ENCODE results near the gene HCRTR1.

Gene HCRTR1

DNA sequence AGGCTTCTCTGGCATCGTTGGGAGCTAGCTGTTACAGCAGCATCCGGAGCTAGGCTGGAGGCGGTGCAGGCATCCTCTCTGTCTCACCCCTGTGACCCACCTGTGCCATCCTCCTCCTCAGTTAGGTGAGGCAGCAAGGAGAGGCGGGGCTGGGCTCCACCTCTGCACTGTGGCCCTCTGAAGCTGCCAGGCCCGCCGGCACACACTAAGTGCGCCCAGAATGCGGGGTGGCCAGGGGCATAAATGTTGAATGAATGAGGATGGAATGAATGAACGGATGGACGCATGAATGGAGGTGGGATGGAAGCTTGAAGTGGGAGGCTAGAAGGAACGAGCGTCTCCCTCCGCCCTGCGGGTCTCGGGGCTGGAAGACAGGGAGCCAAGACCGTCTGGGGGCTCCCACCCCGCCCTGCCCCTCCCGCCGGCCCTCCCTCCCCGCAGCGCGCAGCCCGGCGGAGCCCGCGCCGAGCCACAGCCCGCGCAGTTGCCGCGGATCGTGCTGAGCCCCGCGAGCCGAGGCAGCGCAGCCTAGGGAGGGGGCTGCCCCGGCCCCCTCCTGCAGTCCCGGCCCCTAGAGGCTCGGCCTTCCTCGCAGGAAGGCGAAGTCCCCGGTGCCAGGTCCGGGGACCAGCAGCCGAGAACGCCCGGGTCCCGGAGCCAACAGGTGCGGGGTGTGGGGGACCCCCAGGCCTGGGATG is at the start of gene HCRTR1:
TSS of gene HCRTR1 (plus strand) at position 472 of the 698 bp plus-strand sequence. CDS start 1,504 bp downstream, outside the sequence.
- DNase-seq: no peak

GRCh38 chr1:31567956-31568570 is 49.4 kb upstream of the HCRTR1 start:
- no peak for DNase-seq

DNA sequence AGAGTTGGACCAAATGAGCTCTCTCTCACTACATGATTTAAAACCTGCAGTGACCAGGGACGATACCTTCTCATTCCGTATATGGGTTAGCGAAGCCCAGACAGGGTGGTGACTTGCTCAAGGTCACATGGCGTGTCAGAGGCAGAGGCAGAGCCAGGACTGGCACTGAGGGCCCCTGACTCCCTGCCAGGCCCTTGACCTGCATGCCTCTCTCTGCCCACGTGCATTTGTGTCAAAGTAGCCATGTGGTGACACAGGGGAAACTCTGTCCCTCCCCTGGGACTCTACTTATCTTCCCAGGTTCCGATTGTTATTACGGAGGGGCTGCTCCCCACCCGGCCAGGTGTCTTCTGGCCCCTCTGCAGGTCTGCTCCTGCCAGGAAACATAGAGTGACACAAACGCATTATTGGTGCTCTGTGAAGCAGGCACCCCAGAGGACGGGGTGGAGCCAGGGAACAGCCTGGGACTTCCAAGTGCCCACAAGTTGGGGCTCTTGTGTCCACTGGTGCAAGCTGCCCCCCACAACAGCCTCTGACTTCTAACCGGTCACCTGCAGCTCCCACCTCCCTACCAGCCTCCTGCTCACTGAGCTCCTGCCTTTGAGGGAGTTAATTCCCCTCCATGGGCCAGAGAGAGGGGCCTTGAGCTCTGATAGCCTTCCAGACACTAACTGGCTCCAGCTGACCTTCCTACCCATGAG is 48.4 kb upstream of the HCRTR1 start:
- DNase-seq: no peak

DNA sequence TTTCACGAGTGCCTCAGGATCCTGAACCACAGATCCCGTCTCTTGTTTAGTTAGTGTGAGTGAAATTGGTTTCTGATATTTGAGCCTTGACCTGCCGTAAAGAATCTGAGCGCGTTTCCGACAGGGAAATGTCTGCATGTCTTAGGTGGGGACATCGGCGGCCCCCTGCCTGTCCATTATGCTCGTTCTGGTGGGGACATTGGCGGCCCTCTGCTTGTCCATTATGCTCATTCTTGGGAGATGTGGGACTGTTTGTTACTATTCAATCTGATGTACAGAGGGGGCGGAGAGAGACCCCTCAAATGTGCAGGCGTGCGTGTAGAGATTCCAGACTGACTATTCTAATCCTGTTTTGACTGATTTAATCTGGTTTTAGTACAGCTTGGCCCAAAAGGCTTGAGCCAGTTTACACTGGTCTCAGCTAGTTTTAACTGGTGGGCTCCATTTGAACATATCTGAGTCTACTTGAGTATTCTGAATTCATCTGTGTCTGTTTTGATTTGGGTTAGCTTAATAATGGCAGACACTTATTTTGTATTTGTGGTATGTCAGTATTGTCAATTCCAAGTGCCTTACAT is 47.8 kb upstream of the HCRTR1 start:
- no peak for DNase-seq

GRCh38 chr1:31570228-31570627 is 47.3 kb upstream of the HCRTR1 start:
- no peak for DNase-seq

GRCh38 chr1:31570906-31571305 is 46.6 kb upstream of the HCRTR1 start:
- no peak for DNase-seq

DNA sequence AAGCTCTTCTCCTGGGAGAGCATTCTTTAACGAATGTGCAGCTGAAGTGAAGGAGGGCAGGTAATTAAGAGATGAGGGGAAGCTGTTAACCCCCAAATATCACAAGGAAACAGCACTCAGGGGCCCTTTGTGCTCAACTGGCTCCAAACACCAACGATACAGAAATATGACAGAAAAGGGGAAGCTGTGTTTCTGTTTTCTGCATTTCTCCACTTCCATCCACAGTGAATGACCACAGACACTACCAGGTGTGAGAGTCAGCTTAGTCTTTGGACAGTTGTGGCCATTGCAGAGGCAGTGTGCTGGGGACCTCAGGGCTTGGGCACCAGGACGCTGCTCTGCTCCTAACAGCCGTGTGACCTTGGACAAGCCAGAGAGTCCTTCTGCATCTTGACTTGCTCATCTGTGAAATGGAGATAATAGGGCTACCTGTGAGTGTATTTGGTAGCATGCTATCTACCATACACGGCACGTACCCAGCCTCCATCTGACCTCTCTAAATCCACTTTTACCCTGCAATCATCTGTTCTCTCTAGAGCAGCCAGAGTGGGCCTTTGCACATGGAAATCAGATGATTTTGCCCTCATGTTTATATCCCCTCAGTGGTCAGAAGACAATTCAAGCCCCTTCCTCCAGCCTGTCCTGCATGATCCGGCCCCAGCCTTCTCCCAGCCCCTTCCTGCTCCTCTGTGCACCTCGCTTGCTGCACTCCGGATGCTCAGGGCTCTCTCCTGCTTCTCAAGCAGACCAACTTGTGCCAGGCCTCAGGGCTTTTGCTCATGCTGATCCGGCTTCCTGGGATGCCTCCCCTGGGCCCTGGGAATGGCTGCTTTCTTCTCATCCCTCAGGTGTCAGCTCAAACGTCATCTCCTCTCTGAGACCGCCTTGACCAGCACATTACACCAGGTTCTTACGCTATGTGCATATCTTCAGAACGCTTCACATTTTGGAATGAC is 45.9 kb upstream of the HCRTR1 start:
- no peak for DNase-seq

- DNase-seq: no peak
These were observed 45.0 kb upstream of the HCRTR1 start for GRCh38 chr1:31572323-31573104.

DNA sequence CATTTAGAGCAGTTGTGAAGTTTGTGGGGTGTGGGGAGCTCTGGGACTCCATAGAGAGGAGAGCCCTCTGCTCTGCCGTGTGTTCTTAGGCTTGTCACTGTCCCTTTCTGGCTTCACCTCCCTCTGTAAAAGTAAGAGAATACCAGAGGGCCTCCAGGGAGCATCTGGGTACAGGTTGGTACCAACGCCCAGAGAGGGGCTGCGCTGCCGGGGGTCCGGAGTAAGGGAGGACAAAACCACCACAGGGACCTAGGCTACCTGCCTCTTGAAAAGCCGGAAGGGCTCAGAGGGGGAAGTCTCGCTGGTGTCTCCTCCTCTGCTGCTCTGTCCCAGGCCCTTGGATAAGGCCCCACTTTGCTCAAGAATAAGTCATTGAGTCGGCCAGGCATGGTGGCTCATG is 44.2 kb upstream of the HCRTR1 start:
- DNase-seq: no peak

GRCh38 chr1:31574749-31575368 is 42.6 kb upstream of the HCRTR1 start:
- DNase-seq: no peak

DNA sequence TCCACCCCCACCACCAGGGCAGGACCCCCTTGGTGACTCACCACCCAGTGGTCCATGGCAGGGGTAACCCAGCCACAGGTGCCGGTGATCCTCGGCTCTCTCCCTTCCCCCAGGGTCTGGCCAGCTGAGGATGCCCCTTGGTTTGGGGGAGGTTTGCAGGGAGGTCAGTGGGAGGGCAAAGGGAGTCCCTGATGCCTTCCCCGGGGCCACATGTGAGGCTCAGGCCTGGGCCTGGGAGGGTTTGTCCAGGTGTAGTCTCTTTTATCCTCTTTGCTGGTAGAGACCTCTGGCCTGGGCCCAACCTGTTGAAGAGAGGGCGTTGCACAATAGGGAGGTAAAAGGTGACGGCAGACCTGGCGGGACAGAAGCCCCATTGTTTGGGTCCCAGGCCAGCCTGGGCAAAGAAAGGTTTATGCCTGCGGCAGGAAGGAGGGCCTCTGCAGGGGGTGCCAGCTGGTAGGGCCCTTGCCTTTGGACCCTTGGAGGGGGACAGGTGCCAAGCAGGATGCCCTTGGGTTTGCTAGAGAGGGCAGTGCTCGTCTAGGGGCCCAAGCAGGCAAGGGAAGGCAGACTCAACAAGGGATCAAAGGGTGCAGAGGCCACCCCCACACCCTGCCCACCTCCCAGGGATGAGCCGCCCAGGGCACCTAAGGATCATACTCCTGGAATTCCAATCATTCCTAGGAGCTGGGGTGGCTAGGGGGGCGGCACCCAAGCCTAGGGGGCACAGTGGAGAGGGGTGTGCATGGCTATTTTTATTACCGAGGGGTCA is 41.9 kb upstream of the HCRTR1 start:
- no peak for DNase-seq

DNA sequence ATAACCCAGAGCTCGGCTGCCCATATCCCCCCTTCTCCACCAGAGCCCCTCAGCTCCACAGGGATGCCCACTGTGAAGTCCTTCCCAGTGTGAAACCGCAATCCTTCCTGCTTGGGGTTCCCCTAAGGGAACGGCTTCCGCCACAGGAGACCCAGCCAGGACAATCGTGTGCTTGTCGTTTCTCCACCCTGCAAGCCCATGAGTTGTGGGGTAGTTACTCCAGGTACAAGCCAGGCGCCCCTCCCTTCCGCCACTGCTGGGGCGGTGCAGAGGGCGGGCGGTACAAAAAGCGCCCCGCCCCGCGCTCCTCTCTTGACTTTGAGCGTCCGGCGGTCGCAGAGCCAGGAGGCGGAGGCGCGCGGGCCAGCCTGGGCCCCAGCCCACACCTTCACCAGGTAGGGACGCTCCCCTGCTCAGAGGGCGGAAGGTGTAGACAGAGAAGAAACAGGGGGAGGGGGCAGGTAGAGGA is 41.3 kb upstream of the HCRTR1 start, which contains the start of gene TINAGL1:
TSS of gene TINAGL1 (plus strand) at position 315 of the 469 bp plus-strand sequence. CDS start 634 bp downstream, outside the sequence.
- DNase-seq: no peak

DNA sequence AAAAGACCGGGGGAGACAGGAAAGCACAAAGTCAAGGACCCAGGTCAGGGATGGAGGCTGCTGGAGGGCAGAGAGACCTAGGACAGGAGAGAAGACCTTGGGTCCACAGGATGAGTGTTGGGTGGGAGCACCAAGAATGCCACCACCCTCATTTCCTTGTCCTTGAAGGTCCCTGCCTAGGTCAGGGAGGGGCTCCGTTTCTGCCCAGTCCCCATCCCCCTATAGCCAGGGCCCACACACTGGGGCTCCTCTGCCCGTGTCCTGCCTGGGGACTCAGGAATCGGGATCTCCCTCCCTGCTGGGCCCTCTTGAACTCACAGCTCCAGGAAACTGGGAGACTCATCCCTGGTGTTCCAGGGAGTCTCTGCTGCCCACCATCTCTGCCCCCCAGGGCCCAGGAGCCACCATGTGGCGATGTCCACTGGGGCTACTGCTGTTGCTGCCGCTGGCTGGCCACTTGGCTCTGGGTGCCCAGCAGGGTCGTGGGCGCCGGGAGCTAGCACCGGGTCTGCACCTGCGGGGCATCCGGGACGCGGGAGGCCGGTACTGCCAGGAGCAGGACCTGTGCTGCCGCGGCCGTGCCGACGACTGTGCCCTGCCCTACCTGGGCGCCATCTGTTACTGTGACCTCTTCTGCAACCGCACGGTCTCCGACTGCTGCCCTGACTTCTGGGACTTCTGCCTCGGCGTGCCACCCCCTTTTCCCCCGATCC is 40.6 kb upstream of the HCRTR1 start:
- DNase-seq: no peak

DNA sequence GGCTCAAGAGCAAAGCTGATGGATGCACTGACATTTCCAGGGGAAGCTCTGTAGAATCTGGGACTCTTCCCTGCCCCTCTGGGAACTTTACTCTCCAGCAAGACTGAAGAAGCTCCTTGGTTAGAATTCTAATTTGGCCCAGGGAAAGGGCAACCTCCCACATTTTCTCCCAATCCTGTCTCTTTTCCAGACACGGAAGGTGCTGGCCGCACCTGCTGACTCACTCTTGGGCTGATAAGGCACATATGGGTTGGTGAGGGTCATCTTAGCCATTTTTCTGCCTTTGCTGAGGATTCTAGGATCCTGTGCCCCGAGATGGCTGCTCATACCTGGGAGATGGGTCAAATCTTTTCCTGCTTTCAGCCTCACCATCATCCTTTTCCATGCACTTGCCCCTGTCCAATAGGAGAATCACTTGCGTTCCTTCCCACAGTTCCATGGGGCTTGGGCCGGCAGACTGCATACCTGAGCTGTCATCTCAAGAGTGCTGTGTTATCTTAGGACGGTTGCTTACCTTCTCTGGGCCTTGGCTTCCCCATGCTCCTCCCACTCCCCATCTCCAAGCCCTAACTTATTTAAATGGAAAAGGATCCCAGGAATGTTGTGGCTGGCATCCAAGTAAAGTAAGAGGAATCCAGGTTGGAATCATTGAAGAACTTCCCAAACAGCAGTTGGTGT is 39.8 kb upstream of the HCRTR1 start:
- DNase-seq: no peak

DNA sequence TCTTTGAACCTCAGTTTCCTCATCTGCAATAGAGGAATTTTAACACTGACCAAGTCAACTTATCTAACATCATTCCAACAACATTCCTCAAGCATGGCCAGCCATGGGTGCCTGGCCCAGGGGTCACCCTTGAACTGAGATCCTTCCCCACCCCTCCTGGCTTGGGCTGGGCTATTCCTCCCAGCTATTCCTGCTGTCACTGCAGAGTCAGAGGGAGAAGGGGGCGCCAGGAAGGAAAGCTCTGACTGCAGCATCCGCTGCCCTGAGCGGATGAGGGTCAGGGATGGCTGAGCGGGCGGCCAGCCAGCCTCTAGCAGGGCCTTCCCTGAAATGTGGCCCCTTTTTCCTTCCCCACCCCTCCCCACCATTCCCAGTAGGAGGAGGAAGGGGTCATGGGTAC is 38.1 kb upstream of the HCRTR1 start:
- no peak for DNase-seq

DNA sequence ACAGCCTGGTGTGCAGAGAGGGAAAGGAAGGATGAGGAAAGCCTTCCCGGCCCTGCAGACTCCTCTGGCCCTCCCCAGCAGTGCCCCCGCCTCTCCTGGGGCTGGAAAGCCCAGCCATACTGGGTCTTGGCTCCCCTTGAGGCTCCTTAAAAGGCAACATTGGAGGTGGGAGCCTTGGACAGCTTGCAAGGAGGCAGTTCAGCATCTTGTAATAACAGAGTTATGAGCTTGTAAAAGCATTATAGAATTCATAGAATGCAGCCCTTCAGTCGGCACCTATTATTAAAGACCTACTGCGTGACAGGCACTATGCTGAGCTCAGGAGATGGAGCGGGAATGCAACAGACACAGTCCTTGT is 37.0 kb upstream of the HCRTR1 start:
- DNase-seq: no peak

DNA sequence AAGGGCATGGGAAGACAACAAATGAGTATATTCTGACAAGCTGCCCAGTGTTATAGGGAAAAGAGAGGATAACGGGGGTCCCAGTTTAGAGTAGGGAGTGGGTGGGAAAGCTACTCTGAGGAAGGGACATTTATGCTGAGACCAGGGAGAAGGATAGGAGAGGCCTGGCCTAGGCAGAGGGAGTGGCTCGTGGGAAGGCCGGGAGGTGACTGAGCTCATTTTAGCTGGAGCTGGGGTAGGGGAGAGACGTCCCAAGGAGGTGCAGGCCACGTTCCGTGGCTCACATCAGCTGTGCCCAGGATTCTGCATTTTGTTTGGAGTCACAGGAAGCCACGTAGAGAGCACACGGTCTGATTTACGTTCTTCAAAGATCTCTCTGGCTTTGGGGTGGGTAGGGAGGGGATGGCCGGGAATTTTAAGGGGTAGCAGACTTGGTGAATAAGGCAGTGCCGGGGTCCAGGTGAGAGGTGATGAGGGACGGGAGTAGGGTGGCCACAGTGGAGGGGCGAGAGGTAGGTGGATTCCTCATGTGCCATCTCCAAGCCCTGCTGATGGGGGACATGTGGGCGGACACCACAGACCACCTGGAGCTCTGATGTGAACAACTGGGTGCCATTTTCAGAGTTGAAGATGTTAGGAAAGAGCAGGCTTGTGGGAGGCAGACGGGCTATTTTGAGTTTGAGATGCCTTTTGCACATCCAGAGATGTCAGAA is 36.4 kb upstream of the HCRTR1 start:
- no peak for DNase-seq
